HepG2 (cell line): Measurements from ENCODE around the gene GNG2. TPM values are rescaled to one million over a fixed set of nuclear protein-coding genes. Genes with fewer than 3 reads are reported as not detected.

Experiments used
- ATAC-seq: fragments of 200-7000 bp; cut with Tn5 transposase; 3 replicates; pipeline ENCODE4 v1.9.1; 2020; ENCODE audit warnings: mild to moderate bottlenecking, moderate library complexity
- BruUV-seq: library from RNA; stranded (reverse); fragments of 400-500 nt; replicated peaks from 2 replicates; lab custom pipeline; 2021; lab: Mats Ljungman, UMichigan
- CTCF ChIA-PET: fragments of 300-600 bp; formaldehyde crosslinking; extraction: SDS; loops from one replicate; lab custom pipeline; 2021; ENCODE audit warnings: low total read pairs, inconsistent platforms, low intra/inter-chr PET ratio; lab: Yijun Ruan, JAX
- POLR2A ChIA-PET: fragments of 350-600 bp; sonication (Branson Sonifier 250); formaldehyde crosslinking; loops from one replicate; lab custom pipeline; 2020; ENCODE audit warnings: antibody characterized with exemption, inconsistent platforms; lab: Yijun Ruan, JAX
- DNase-seq: peaks from one replicate; pipeline ENCODE4 v3.0.0-alpha.2; 2015; ENCODE audit warnings: low spot score
- FAIRE-seq: peaks from 3 replicates; lab custom pipeline; 2011; peaks lifted over from hg19 to GRCh38; lab: Jason Lieb, UNC
- H2AFZ ChIP-seq: one replicate; pipeline ENCODE4 v1.6.1; 2011; ENCODE audit warnings: low read length, inconsistent platforms
- H3K27ac ChIP-seq: fragments of 300-600 bp; 3 replicates; pipeline ENCODE4 v1.8.0; 2011; ENCODE audit warnings: mixed run types, mild to moderate bottlenecking, mixed read lengths, low read length, inconsistent platforms; ENCODE audit not compliant: insufficient read depth; ENCODE audit errors: extremely low read length
- H3K27me3 ChIP-seq, 2 experiments: fragments of 200-600 bp in 1 of 2; 2 replicates in 1 of 2; 3 replicates in 1 of 2; pipeline versions ENCODE4 v1.6.0 to v1.8.0; 2011; ENCODE audit warnings: low read length in 2 of 2, mild to moderate bottlenecking in 2 of 2, moderate library complexity in 2 of 2, inconsistent platforms in 1 of 2; ENCODE audit not compliant: insufficient read depth in 2 of 2, control insufficient read depth in 1 of 2
- H3K36me3 ChIP-seq, 2 experiments: fragments of 200-600 bp in 1 of 2; replicated peaks in 1 of 2; 2 replicates in 1 of 2; 3 replicates in 1 of 2; pipeline versions ENCODE4 v1.5.1 to v1.8.0; 2011; ENCODE audit warnings: low read length in 2 of 2, inconsistent platforms in 1 of 2; ENCODE audit not compliant: insufficient read depth in 2 of 2, control insufficient read depth in 1 of 2
- H3K4me1 ChIP-seq: 2 replicates; pipeline ENCODE4 v1.5.1; 2012; ENCODE audit warnings: low read length, inconsistent platforms; ENCODE audit not compliant: insufficient read depth
- H3K4me2 ChIP-seq: 2 replicates; pipeline ENCODE4 v1.6.0; 2011; ENCODE audit warnings: low read depth, low read length, inconsistent platforms
- H3K4me3 ChIP-seq, 3 experiments: fragments of 200-600 bp in 1 of 3; sonication (generic), shearing (Covaris generic) in 1 of 3; replicated peaks in 1 of 3; 2 replicates each; pipeline ENCODE4 v1.5.1; 2011 to 2016; ENCODE audit warnings: low read length in 3 of 3, inconsistent platforms in 2 of 3, low read depth in 2 of 3, mild to moderate bottlenecking in 2 of 3, control low read depth in 1 of 3, mixed read lengths in 1 of 3; ENCODE audit not compliant: insufficient read depth in 1 of 3
- H3K79me2 ChIP-seq: one replicate; pipeline ENCODE4 v1.6.1; 2011; ENCODE audit warnings: low read length, inconsistent platforms; ENCODE audit not compliant: insufficient read depth
- H3K9ac ChIP-seq: 2 replicates; pipeline ENCODE4 v1.6.0; 2011; ENCODE audit warnings: mild to moderate bottlenecking, low read depth, low read length, inconsistent platforms; ENCODE audit not compliant: insufficient read depth
- H3K9me3 ChIP-seq: 2 replicates; pipeline ENCODE4 v1.5.1; 2012; ENCODE audit warnings: mild to moderate bottlenecking, low read length
- H4K20me1 ChIP-seq: 2 replicates; pipeline ENCODE4 v1.6.0; 2011; ENCODE audit warnings: inconsistent platforms, mild to moderate bottlenecking, low read length, moderate library complexity; ENCODE audit not compliant: insufficient read depth
- ATF1 ChIP-seq: IDR thresholded peaks from 2 replicates; pipeline ENCODE4 v1.6.1; 2016; ENCODE audit warnings: mild to moderate bottlenecking, control low read depth
- ATF3 ChIP-seq: sonication (generic); formaldehyde crosslinking; IDR thresholded peaks from 2 replicates; pipeline ENCODE4 v1.4.0; 2020; ENCODE audit warnings: missing genetic modification reagents
- ATM ChIP-seq: fragments of 450-650 bp; IDR thresholded peaks from 2 replicates; pipeline ENCODE4 v1.7.1; 2017; ENCODE audit warnings: mild to moderate bottlenecking, borderline replicate concordance
- EZH2 ChIP-seq: conservative IDR thresholded peaks from 2 replicates; pipeline ENCODE4 v1.6.1; 2012; ENCODE audit warnings: mild to moderate bottlenecking, low read depth, low read length, moderate library complexity
- HES4 ChIP-seq: sonication (generic); formaldehyde crosslinking; IDR thresholded peaks from 2 replicates; pipeline ENCODE4 v1.9.0; 2021; ENCODE audit warnings: mild to moderate bottlenecking, missing genetic modification reagents, borderline replicate concordance
- HOXA3 ChIP-seq: sonication (generic); formaldehyde crosslinking; IDR thresholded peaks from 2 replicates; pipeline ENCODE4 v1.5.0; 2020; ENCODE audit warnings: missing genetic modification reagents
- MEF2D ChIP-seq: sonication (generic); formaldehyde crosslinking; IDR thresholded peaks from 2 replicates; pipeline ENCODE4 v1.5.1; 2020; ENCODE audit warnings: mild to moderate bottlenecking, missing genetic modification reagents
- MTF2 ChIP-seq: sonication (generic); formaldehyde crosslinking; IDR thresholded peaks from 2 replicates; pipeline ENCODE4 v1.5.0; 2020; ENCODE audit warnings: missing genetic modification reagents, borderline replicate concordance
- NR2F2 ChIP-seq: IDR thresholded peaks from 2 replicates; pipeline ENCODE4 v1.6.1; 2012; ENCODE audit warnings: low read depth, inconsistent platforms, borderline replicate concordance
- PHB2 ChIP-seq: fragments of 450-650 bp; IDR thresholded peaks from 2 replicates; pipeline ENCODE4 v1.6.1; 2018; ENCODE audit not compliant: partially characterized antibody
- SMC3 ChIP-seq: IDR thresholded peaks from 2 replicates; pipeline ENCODE4 v1.6.1; 2011; ENCODE audit warnings: low read length, improper control_type of control experiment
- SNAI1 ChIP-seq: sonication (generic); formaldehyde crosslinking; IDR thresholded peaks from 2 replicates; pipeline ENCODE4 v1.5.0; 2020; ENCODE audit warnings: mild to moderate bottlenecking, missing genetic modification reagents, borderline replicate concordance
- SOX6 ChIP-seq, 2 experiments: fragments of 450-650 bp in 1 of 2; sonication (generic) in 1 of 2; formaldehyde crosslinking in 1 of 2; IDR thresholded peaks; 2 replicates each; pipeline versions ENCODE4 v1.4.0 to v1.6.1; 2017 to 2020; ENCODE audit warnings: antibody characterized with exemption in 1 of 2, mild to moderate bottlenecking in 1 of 2, missing genetic modification reagents in 1 of 2
- TOE1 ChIP-seq: sonication (generic); formaldehyde crosslinking; IDR thresholded peaks from 2 replicates; pipeline ENCODE4 v1.4.0; 2020; ENCODE audit warnings: mild to moderate bottlenecking, missing genetic modification reagents
- YY1 ChIP-seq: IDR thresholded peaks from 2 replicates; pipeline ENCODE4 v1.6.1; 2011; ENCODE audit warnings: low read length, low read depth, moderate library complexity, mild to moderate bottlenecking; ENCODE audit not compliant: insufficient read depth, insufficient replicate concordance
- ZBTB38 ChIP-seq: sonication (generic); formaldehyde crosslinking; IDR thresholded peaks from 2 replicates; pipeline ENCODE4 v1.5.1; 2020; ENCODE audit warnings: mild to moderate bottlenecking, missing genetic modification reagents
- ZBTB8A ChIP-seq: sonication (generic); formaldehyde crosslinking; IDR thresholded peaks from 2 replicates; pipeline ENCODE4 v1.4.0; 2020; ENCODE audit warnings: mild to moderate bottlenecking, low read depth, missing genetic modification reagents, borderline replicate concordance
- ZNF160 ChIP-seq: sonication (generic); formaldehyde crosslinking; IDR thresholded peaks from 2 replicates; pipeline ENCODE4 v1.8.0; 2022; ENCODE audit warnings: mild to moderate bottlenecking, inconsistent platforms, missing genetic modification reagents
- ZNF205 ChIP-seq: IDR thresholded peaks from 2 replicates; pipeline ENCODE4 v1.6.1; 2018; ENCODE audit warnings: missing biosample characterization, missing genetic modification reagents
- ZNF44 ChIP-seq: sonication (generic); formaldehyde crosslinking; IDR thresholded peaks from 2 replicates; pipeline ENCODE4 v1.5.1; 2020; ENCODE audit warnings: mild to moderate bottlenecking, missing genetic modification reagents
- WGBS: methylation state at CpG from one replicate; pipeline ENCODE4 v1.1.6; 2017; ENCODE audit warnings: low lambda C conversion rate; 5-methylcytosine and 5-hydroxymethylcytosine counted together
- in situ Hi-C: cut with HindIII; loops from 2 replicates; pipeline ENCODE4 v1.10.0; 2017; ENCODE audit warnings: low pct_unique_long_range_greater_than_20kb; ENCODE audit not compliant: extremely low pct_ligation_motif_present
- intact Hi-C: fragments of 100-400 bp; cut with micrococcal nuclease; formaldehyde crosslinking; loops from one replicate; pipeline ENCODE4 v1.10.0; 2022; ENCODE audit not compliant: unreplicated experiment
- polyA plus RNA-seq, 8 experiments: library from polyadenylated mRNA; depleted of rRNA in 3 of 8; stranded (reverse) in 7 of 8; unstranded in 1 of 8; fragments of >200 nt; fragmentation: Illumina TruSeq in 4 of 8; extraction: Trizol in 4 of 8; gene quantifications; 2 replicates each; pipeline versions ENCODE4 v1.2.1 to v1.2.3, GENCODE V29; 2011 to 2016; ENCODE audit warnings: low read depth in 4 of 8, missing spikeins in 1 of 8, mixed read lengths in 1 of 8; ENCODE audit not compliant: insufficient read depth in 1 of 8
- total RNA-seq, 5 experiments: library from RNA; depleted of rRNA; stranded (reverse); fragments of >200 nt; fragmentation: Illumina TruSeq; extraction: Trizol; gene quantifications; 2 replicates each; pipeline ENCODE4 v1.2.3, GENCODE V29; 2016; ENCODE audit warnings: low read depth in 1 of 5

Gene GNG2
- total and polyA plus RNA-seq, 2 of the 13 experiments (the other 11 are each of a cell fraction or from before 2014, with no cell fraction given): not detected

DNA sequence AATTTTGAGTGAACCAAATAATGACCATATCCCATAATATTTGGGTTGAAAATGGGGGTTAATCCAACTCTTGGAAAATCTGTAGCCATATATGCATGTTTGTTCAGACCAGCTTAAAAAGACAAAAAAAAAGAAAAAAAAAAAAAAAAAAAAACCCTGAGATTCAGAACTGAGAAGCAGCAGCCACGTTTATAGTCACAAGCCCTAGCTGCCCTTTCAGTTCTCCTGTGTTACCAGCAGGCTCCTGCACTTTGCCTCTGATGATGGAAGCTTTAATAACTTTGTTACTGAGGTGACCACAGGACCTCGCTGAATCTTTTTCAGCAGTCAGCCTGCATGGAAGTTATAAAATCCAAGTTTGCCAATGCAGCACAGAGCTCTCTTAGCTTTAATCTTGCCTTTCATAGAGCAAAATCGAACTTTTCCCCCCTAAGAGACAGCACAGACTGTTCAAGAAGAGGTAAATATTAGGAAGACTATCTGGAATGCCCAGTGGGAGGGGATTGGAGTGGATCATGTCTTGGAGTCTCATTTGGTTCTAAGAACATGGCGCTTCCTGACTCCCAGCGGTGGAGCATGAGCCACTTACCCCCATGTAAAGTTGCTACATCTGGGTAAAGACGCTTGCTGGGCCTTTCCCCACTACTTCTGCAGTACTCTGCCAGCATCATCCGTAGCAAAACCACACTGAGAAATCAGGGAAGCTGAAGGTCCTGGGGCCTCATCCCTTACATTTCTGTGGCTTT is 20.6 kb downstream of the GNG2 start (continued):
- TF ChIP-seq HOXA3 (CRISPR knock-in tag) (no peak), SOX6 (IDR thresholded peaks at IDR 0.05) (no peak), SOX6 (CRISPR knock-in tag; IDR thresholded peaks at IDR 0.05) (no peak), ZNF44 (CRISPR knock-in tag) (no peak), ZNF205 (CRISPR knock-in tag) (no peak)

DNA sequence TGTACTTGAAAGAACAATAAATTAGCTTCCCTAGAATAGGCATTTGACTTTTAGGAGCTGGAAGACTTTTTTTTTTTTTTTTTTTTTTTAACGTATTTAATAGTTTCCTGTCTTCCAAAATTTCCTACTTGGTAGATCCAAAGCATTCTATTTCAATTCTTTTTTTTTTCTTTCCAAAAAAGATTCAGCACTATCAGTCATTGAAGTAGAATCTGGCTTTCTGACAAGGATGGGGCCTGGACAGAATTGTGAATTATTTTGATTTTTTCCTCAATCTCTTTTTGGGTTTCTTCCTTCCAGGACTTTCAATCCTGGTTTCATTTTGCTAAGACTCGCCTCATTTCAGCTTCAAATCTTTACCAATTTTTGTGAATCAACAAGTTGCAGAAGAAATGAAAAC is 21.2 kb downstream of the GNG2 start:
- 1% methylated on average over 2 of the region's 2 CpGs for WGBS
- ChIA-PET POLR2A (no interaction called here), CTCF (no interaction called here)
- FAIRE-seq (no peak), ATAC-seq (no peak), DNase-seq (no peak)
- H3K4me1 ChIP-seq: no peaks in the 10 kb centered on the region
- 0 out of 5 replicates have a peak, but pooled peaks cover 0 to 6% of the 10 kb centered on the region in 2 experiments for H3K27me3 ChIP-seq
- BruUV-seq: no TSS peak
- no peaks in the 10 kb centered on the region for H3K79me2 ChIP-seq
- no peaks in the 10 kb centered on the region for H3K36me3 ChIP-seq
- in situ Hi-C loops: no loop called here
- H3K9ac ChIP-seq: no peak overlapping the region
- no peak overlapping the region for H2AFZ ChIP-seq
- intact Hi-C loops: no loop called here
- H3K27ac ChIP-seq: no peak overlapping the region
- TF ChIP-seq NR2F2 (no peak), ATM (no peak)
- H3K9me3 ChIP-seq: no peaks in the 10 kb centered on the region
- H4K20me1 ChIP-seq: no peaks in the 10 kb centered on the region
- H3K4me3 ChIP-seq: no peak overlapping the region
- H3K4me2 ChIP-seq: no peak overlapping the region

- no peak for DNase-seq
- 0% methylated on average over 2 of the region's 2 CpGs for WGBS
- ChIA-PET POLR2A (no interaction called here), CTCF (no interaction called here)
- Histone ChIP-seq H3K4me2 (no peak overlapping the region), H3K79me2 (no peaks in the 10 kb centered on the region), H3K4me3 (no peak overlapping the region), H3K27me3 (no peaks in the 10 kb centered on the region), H2AFZ (no peak overlapping the region), H3K9ac (no peak overlapping the region), H3K4me1 (no peaks in the 10 kb centered on the region), H3K36me3 (no peaks in the 10 kb centered on the region), H4K20me1 (no peaks in the 10 kb centered on the region), H3K9me3 (no peaks in the 10 kb centered on the region), H3K27ac (no peak overlapping the region)
- no TSS peak for BruUV-seq
- no peak for FAIRE-seq
- intact Hi-C loops: no loop called here
- in situ Hi-C loops: no loop called here
- no peak for ATAC-seq
- TF ChIP-seq YY1 (no peak), ATF1 (CRISPR knock-in tag) (no peak), HES4 (CRISPR knock-in tag) (no peak), TOE1 (CRISPR knock-in tag) (no peak), MEF2D (CRISPR knock-in tag) (no peak), SNAI1 (CRISPR knock-in tag) (no peak), ZNF160 (CRISPR knock-in tag) (no peak), ATF3 (CRISPR knock-in tag) (no peak), SMC3 (no peak), EZH2 (no peak), ZBTB8A (no peak), MTF2 (no peak), PHB2 (no peak), ZBTB38 (no peak)
These were observed 22.8 kb downstream of the GNG2 start for GRCh38 chr14:51883232-51883631.
